Tibial nerve (tissue), 3 donors: Measurements from ENCODE around the gene RAB15.

ENCODE experiments used
- CTCF ChIP-seq, 5 experiments: fragments of 200-600 bp in 3 of 5; fragments of 450-650 bp in 2 of 5; sonication (generic) in 3 of 5; IDR thresholded peaks; one replicate each; pipeline ENCODE4 v1.5.1; 2016 to 2019; ENCODE audit warnings: antibody characterized with exemption in 5 of 5, mild to moderate bottlenecking in 3 of 5, moderate library complexity in 2 of 5
- POLR2A ChIP-seq, 2 donors: fragments of 450-650 bp; IDR thresholded peaks; one replicate each; pipeline ENCODE4 v1.6.1; 2017; ENCODE audit warnings: antibody characterized with exemption in 2 of 2, mild to moderate bottlenecking in 2 of 2, moderate library complexity in 2 of 2

- TF ChIP-seq POLR2A (IDR thresholded peaks at IDR 0.05) = no peak
- no peak for TF ChIP-seq CTCF (IDR thresholded peaks at IDR 0.05)
Observed at GRCh38 chr14:64971491-64971942, 619 bp downstream of the RAB15 start.
